ENCODE measurements around the gene SLC16A3.

The SLC16A3 gene

DNA sequence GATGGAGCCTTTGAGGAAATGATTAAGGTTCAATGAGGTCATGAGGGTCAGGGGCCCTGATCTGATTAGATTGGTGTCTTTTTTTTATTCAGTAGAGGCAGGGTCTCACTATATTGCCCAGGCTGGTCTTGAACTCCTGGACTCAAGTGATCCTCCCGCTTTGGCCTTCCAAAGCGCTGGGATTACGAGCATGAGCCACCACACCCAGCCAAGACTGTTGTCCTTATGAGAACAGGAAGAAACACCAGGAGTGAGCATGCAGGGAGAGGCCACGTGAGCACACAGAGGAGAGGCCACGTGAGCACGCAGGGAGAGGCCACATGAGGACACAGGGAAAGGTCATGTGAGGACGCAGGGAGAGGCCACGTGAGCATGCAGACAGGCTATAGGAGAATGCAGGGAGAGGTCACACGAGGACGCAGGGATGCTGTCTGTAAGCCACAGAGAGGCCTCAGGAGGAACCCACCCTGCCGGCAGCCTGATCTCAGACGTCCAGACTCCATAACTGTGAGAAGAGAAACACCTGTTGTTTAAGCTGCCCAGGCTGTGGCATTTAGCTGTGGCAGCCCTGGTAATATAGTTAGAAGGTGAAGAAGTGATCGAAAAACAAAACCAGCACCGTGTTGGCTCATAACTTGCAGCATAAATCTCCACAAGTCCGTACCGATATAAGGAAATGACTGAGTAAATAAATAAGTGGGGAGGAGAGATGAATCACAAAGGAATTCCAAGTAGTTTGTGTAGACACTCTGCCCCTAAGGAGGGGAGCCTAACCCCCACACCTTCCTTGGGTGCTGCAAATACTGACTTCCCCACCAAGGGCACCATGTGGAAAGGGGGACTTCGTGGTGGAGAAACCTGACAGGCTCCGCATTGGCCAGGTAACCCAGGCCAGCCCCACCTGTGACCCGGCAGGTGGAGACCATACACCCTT, 59.3 kb downstream of the SLC16A3 start (continued):
- TF ChIP-seq, protein P1, sequence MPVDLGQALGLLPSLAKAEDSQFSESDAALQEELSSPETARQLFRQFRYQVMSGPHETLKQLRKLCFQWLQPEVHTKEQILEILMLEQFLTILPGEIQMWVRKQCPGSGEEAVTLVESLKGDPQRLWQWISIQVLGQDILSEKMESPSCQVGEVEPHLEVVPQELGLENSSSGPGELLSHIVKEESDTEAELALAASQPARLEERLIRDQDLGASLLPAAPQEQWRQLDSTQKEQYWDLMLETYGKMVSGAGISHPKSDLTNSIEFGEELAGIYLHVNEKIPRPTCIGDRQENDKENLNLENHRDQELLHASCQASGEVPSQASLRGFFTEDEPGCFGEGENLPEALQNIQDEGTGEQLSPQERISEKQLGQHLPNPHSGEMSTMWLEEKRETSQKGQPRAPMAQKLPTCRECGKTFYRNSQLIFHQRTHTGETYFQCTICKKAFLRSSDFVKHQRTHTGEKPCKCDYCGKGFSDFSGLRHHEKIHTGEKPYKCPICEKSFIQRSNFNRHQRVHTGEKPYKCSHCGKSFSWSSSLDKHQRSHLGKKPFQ (tag by site-specific recombination; IDR thresholded peaks at IDR 0.05): no peak
- TF ChIP-seq ZNF184 (tag by site-specific recombination; IDR thresholded peaks at IDR 0.05): no peak
- TF ChIP-seq ZNF585B (tag by site-specific recombination; IDR thresholded peaks at IDR 0.05): no peak
- no peak for TF ChIP-seq ZNF362 (tag by site-specific recombination; IDR thresholded peaks at IDR 0.05)
- no peak for TF ChIP-seq ZNF292 (tag by site-specific recombination; IDR thresholded peaks at IDR 0.05; ENCODE audit: borderline replicate concordance, low read depth)
- no peak for TF ChIP-seq ZNF501 (tag by site-specific recombination; IDR thresholded peaks at IDR 0.05)
- TF ChIP-seq, protein P2, sequence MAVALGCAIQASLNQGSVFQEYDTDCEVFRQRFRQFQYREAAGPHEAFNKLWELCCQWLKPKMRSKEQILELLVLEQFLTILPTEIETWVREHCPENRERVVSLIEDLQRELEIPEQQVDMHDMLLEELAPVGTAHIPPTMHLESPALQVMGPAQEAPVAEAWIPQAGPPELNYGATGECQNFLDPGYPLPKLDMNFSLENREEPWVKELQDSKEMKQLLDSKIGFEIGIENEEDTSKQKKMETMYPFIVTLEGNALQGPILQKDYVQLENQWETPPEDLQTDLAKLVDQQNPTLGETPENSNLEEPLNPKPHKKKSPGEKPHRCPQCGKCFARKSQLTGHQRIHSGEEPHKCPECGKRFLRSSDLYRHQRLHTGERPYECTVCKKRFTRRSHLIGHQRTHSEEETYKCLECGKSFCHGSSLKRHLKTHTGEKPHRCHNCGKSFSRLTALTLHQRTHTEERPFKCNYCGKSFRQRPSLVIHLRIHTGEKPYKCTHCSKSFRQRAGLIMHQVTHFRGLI (tag by site-specific recombination; IDR thresholded peaks at IDR 0.05): no peak
- TF ChIP-seq HOXC10 (CRISPR knock-in tag; IDR thresholded peaks at IDR 0.05): no peak
- TF ChIP-seq ZNF658 (tag by site-specific recombination; IDR thresholded peaks at IDR 0.05): no peak
- TF ChIP-seq SCRT1 (tag by site-specific recombination; IDR thresholded peaks at IDR 0.05; ENCODE audit: borderline replicate concordance): peak; percentile 14; the same call in 1 of the 2 replicates
- peak; percentile 85 for TF ChIP-seq SETDB1 (IDR thresholded peaks at IDR 0.05; ENCODE audit: insufficient read length, low read length)
- TF ChIP-seq WT1 (tag by site-specific recombination; IDR thresholded peaks at IDR 0.05): peak; percentile 47; the same call in 1 of the 2 replicates
- no peak for TF ChIP-seq ZNF266 (tag by site-specific recombination; IDR thresholded peaks at IDR 0.05; ENCODE audit: low read depth)
- no peak for TF ChIP-seq ZNF121 (tag by site-specific recombination; IDR thresholded peaks at IDR 0.05)
- TF ChIP-seq ZNF221 (tag by site-specific recombination; IDR thresholded peaks at IDR 0.05; ENCODE audit: borderline replicate concordance): no peak
- no peak for TF ChIP-seq ZBTB17 (tag by site-specific recombination; IDR thresholded peaks at IDR 0.05)
- no peak for TF ChIP-seq ZNF837 (tag by site-specific recombination; IDR thresholded peaks at IDR 0.05)
- 0 out of 2 replicates have a peak, but pooled peaks have one; percentile 7 for TF ChIP-seq ZNF558 (tag by site-specific recombination; IDR thresholded peaks at IDR 0.05)
- TF ChIP-seq ZBTB1 (tag by site-specific recombination; IDR thresholded peaks at IDR 0.05): no peak
- TF ChIP-seq ZNF560 (tag by site-specific recombination; IDR thresholded peaks at IDR 0.05; ENCODE audit: borderline replicate concordance): no peak
- TF ChIP-seq KLF17 (tag by site-specific recombination; IDR thresholded peaks at IDR 0.05): peak; percentile 30; the same call in 1 of the 2 replicates
- TF ChIP-seq, protein P3, sequence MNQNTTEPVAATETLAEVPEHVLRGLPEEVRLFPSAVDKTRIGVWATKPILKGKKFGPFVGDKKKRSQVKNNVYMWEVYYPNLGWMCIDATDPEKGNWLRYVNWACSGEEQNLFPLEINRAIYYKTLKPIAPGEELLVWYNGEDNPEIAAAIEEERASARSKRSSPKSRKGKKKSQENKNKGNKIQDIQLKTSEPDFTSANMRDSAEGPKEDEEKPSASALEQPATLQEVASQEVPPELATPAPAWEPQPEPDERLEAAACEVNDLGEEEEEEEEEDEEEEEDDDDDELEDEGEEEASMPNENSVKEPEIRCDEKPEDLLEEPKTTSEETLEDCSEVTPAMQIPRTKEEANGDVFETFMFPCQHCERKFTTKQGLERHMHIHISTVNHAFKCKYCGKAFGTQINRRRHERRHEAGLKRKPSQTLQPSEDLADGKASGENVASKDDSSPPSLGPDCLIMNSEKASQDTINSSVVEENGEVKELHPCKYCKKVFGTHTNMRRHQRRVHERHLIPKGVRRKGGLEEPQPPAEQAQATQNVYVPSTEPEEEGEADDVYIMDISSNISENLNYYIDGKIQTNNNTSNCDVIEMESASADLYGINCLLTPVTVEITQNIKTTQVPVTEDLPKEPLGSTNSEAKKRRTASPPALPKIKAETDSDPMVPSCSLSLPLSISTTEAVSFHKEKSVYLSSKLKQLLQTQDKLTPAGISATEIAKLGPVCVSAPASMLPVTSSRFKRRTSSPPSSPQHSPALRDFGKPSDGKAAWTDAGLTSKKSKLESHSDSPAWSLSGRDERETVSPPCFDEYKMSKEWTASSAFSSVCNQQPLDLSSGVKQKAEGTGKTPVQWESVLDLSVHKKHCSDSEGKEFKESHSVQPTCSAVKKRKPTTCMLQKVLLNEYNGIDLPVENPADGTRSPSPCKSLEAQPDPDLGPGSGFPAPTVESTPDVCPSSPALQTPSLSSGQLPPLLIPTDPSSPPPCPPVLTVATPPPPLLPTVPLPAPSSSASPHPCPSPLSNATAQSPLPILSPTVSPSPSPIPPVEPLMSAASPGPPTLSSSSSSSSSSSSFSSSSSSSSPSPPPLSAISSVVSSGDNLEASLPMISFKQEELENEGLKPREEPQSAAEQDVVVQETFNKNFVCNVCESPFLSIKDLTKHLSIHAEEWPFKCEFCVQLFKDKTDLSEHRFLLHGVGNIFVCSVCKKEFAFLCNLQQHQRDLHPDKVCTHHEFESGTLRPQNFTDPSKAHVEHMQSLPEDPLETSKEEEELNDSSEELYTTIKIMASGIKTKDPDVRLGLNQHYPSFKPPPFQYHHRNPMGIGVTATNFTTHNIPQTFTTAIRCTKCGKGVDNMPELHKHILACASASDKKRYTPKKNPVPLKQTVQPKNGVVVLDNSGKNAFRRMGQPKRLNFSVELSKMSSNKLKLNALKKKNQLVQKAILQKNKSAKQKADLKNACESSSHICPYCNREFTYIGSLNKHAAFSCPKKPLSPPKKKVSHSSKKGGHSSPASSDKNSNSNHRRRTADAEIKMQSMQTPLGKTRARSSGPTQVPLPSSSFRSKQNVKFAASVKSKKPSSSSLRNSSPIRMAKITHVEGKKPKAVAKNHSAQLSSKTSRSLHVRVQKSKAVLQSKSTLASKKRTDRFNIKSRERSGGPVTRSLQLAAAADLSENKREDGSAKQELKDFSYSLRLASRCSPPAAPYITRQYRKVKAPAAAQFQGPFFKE (tag by site-specific recombination; IDR thresholded peaks at IDR 0.05; ENCODE audit: borderline replicate concordance): no peak
- TF ChIP-seq ZNF513 (tag by site-specific recombination; IDR thresholded peaks at IDR 0.05): no peak

Data from HEK293 (cell line).